HG03196 (cell line): ENCODE data around the gene FGF6.
"Not testable (repeated sequence)": the region's sequence is repeated elsewhere in the genome, so short reads cannot be mapped to it uniquely, and the experiment has no call there.

Experiments
- ATAC-seq: cut with Tn5 transposase; IDR thresholded peaks from one replicate; pipeline ENCODE4 v1.9.1; 2021; ENCODE audit not compliant: unreplicated experiment

FGF6 gene, protein sequence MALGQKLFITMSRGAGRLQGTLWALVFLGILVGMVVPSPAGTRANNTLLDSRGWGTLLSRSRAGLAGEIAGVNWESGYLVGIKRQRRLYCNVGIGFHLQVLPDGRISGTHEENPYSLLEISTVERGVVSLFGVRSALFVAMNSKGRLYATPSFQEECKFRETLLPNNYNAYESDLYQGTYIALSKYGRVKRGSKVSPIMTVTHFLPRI

DNA sequence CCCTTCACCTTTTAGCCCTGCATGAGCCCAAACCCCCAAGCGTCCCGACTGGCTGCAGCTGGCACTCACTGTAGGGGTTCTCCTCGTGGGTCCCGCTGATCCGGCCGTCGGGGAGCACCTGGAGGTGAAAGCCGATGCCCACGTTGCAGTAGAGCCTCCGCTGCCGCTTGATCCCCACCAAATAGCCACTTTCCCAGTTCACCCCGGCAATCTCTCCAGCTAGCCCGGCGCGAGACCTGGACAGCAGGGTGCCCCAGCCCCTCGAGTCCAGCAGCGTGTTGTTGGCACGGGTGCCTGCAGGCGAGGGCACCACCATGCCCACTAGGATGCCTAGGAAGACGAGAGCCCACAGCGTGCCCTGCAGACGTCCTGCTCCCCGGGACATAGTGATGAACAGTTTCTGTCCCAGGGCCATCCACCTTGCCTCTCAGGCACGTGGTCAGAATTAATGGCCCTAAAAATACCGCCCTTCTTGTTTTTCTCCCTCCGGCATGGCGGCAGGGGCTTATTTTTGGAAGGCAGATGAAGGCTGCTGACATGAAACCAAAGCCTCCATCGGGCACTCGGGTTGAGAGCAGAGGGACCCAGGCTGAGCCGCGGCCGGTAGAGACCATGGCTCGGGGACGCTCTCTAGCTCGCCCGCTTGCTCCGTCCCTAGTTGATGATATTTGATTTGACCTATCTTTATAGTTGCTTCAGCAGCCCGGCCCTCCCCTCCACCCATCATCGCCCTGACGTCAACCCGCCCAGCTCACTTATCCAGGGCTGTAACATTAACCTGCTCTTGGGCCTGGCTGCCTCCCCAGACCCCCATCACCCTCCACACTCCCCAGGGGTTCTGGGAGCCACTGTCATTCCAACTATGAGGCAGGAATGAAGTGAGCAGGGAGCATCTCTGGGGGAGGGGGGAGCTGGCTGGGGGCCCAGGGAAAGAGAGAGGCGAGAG, at the start of gene FGF6:
TSS of gene FGF6 (minus strand) at position 660 of the 946 bp plus-strand sequence. CDS start at position 415, 245 bp downstream.
- ATAC-seq, result no peak

DNA sequence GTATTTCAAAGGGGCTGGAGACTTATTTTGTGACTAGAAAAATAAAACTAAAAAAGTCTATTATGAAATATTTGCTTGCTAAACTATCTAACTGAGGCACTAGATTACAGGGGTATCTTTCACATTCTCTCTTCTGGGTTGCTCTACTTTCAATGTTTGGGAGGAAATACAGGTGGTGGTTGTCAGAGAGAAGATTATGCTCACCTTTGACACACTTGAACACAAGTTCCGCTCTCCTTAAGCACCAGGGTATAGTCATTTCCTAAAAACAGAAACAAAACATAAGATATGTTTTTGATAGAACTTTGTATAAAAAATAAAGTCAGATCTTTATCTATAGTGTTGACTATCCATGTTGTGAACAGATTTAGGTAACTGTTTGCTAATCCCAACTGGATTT, 45.4 kb upstream of the FGF6 start:
- ATAC-seq, result no peak

DNA sequence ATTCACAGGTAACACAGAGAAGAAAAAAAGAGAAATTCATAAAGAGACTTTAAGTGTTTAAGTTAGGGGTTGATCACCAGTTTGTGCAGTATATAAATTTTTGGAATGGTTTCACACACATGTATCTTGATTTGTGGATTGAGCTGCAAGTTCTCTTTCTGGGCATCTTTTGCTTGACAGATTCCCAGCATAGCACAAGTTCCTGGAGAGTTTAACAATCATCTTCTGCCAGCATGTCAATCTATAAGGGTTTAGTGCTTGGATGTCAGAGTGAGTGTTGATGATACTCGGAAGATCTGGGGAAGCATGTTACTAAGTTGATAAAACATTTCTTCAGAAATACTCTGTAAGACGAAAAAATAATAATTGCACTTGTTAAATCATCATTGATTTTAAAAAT, 43.9 kb upstream of the FGF6 start:
- ATAC-seq, result no peak

DNA sequence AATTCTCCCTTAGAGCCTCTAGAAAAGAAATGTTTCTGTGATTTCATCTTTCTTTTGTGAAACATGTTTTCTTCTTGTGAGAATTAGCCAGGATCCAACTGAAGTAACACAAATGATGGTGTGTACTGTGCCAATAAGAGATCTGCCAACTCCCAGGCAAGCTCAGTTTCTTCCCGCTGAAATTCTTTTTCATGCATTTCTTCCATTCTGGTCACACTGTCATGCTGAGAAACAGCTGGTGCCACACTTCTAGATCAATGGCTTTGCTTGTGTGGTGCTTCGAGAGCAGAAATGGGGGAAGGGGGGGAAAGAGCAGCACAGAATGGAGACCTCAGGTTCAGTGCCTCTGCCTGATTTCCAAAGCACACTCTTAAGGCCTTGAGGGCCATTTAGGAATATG, 41.4 kb upstream of the FGF6 start:
- no peak for ATAC-seq

DNA sequence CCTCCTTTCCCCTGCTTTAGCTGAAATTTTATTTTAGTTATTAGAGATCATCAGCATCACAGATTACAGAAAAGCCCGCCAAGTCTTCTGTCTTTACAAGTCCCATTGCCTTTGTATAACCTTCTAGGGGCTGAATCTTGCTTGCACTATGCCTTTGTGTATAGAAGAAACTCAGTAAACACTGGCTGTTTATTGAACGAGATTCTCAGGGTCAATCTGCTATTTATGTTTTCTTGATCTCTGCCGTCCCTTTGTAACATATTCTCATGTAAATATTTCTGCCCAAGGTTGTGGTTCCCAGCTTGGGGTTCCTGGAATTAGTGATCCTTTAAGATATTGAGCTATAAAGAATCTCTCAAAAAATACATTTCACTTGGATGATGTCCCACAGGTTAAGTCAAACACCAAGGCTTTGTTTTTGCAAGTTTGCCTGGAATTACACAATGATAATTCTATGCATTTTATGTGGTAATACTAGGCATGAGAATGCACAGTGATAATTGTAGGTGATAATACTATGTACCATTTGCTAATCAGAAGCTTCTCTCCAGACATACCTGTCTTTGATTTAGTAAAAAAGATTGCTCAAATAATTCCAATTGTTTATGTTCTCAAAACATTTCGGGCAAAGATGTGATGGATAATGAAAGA, 40.6 kb upstream of the FGF6 start:
- no peak for ATAC-seq

DNA sequence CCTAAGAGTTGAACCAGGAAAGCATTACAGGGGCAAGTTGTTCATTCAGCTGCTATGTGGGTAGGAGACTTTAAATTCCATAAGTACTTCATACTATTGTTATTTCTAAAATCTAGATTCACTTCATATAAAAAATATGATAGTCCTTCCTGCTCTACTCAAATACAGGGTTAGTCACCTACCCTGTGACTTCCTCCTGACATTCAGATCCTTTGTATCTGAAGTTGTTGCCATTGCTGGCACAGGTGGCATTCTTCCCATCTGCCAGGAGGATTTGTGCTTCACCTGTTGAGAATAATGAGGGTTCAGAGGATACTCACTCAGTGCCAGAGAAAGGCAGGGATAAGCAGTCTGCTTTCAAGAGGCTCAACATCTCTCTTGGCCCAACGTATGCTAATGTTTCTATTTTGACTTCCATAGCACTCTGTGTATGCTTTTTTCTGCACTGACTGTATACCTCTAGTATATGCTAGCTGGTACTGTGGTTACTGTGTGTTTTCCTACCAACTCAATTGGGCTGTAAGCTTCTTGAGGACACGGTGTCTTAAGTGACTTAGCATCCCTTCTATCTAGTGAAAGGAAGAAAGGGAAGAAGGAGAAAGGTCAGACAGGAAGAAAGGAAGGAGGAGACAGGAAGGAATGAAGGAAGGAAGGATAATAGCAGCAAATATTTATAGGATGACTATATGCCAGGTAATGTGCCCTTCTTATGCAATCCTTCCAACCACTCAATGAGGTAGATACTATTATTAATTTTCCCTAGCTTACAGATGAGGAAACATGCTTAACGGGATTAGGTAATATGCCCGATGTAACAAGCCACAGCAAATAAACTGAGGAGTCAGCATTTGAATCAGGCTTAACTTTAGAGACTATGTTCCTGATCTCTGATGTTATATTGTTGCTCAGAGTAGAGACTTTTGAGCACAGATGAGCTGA, 38.5 kb upstream of the FGF6 start:
- ATAC-seq, result no peak

DNA sequence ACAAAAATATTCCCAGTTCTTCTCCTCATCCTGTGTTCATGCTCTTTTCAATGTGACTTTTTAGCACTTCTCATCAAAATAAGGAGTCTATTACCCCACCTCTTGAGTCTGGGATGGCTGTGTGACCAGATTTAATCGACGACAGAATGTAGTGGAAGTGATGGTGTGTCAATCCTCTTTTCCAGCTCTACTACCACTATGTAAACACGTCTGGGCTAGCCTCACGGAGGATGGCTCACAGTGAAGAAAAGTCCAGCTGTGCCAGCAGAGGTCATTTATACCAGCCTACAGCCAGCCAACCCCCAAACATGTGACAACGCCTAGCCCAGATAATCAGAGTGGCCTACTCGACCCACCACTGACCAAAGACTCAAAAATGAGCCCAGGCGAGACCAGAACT, 37.3 kb upstream of the FGF6 start:
- no peak for ATAC-seq

DNA sequence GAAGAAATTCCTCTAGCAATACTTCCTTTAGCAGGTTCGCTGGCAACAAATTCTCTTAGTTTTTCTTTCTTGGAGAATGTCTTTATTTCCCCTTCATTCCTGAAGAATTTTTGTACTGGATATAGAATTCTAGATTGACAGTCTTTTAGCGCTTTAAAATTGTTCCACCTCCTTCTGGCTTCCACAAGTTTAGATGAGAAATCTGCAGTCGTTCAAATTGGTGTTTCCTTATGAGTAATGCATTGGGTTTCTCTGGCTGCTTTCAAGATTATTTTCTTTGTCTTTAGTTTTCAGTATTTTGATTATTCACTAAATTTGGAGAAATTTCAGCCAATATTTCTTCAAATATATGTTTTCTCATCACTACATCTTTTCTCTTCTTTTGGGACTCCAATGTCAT, 33.3 kb upstream of the FGF6 start:
- no peak for ATAC-seq

DNA sequence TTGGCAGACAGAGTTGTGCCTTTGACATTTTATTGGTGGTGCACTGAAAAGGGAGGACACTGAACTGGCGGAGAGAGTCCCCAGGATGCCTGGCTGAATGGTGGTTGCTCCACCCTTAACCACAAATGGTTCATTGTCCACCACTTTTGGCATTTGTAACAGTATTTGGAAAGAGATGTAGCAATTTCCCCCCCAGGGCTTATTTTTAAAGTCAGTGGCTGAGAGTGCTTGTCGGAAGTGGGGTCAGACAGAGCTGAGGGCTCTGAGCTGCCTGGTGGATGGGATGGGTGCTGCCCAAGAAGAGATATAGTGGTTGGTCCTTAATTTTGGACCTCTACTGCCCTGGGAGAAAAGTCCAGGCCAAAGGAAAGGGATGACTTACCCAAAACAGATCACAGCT, 31.5 kb upstream of the FGF6 start:
- ATAC-seq, result no peak

DNA sequence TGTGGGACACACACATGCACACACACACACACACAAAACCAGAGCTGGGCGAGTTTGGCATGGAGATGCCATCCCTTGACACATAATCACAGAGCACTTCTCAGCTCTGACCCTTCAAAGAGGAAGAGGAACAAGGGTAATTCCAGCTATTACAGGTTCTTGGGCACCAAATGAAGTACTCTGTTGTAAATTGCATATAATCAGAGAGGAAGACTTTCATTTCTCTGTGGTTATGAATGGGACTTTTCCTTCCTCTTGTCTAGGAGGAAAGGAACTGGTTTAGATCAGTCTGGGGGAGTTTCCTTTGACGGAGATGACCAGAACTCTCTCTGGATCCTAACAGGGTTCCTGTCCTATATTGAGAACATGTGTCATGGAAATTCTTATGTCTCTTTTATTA, 26.4 kb upstream of the FGF6 start:
- ATAC-seq, result no peak

DNA sequence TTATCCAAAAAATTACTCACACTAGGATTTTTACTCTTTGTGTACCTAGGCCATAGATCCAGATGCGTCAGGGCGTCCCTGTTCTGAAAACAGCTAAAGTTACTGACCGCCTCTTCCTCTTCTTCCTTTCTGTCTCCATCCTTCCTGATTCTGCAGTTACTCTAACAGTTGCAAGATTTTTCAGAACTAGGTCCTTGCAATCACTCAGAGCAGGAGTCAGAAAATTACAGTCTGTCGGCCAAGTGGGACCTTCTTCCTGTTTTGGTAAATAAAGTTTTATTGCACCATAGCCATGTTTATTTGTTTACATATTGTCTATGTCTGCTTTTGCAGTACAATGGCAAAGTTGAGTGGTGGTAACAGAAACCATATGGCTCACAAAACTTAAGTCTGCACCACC, 25.6 kb upstream of the FGF6 start:
- ATAC-seq, result no peak

DNA sequence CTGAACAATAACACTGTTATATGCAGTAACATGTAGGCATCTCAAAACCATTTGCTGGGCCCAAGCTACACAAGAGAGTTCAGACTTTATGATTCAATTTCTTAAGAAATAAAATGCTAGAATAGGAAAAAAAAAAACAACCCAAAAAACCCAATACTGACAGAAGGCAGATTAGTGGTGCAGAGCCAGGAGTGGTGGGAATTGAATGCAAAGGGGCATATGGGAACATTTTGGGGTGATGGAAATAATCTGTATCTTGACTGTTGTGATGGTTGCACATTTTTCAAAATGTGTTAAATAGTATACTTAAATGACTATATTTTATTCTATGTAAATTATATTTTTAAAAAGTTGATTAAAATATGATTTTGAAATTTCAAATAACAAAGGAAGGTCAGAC, 23.4 kb upstream of the FGF6 start:
- ATAC-seq, result no peak

DNA sequence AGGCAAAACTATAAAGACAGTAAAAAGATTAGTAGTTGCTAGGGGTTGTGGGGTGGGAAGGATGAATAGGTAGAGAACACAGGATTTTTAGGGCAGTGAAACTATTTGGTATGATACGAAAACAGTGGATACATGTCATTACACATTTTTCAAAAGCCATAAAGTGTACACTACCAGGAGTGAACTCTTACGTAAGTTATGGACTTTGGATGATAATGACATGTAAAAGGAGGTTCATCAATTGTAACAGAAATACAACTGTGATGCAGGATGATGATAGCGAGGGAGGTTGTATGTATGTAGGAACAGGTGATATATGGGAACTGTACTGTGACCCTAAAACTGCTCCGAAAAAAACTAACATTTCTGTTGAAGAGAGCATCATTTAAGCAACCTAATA, 15.1 kb upstream of the FGF6 start:
- no peak for ATAC-seq

DNA sequence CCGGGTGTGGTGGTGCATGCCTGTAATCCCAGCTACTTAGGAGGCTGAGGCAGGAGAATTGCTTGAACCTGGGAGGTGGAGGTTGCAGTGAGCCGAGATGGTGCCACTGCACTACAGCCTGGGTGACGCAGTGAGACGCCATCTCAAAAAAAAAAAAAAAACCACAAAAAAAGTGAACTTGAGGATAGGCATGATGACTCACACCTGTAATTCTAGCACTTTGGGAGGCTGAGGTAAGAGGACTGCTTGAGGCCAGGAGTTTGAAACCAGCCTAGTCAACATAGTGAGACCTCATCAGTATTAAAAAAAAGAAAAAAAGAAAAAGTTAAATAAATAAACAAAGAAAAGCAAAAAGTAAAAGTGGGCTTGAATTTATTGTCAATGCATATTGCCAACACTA, 10.2 kb upstream of the FGF6 start:
- not testable (repeated sequence) for ATAC-seq

DNA sequence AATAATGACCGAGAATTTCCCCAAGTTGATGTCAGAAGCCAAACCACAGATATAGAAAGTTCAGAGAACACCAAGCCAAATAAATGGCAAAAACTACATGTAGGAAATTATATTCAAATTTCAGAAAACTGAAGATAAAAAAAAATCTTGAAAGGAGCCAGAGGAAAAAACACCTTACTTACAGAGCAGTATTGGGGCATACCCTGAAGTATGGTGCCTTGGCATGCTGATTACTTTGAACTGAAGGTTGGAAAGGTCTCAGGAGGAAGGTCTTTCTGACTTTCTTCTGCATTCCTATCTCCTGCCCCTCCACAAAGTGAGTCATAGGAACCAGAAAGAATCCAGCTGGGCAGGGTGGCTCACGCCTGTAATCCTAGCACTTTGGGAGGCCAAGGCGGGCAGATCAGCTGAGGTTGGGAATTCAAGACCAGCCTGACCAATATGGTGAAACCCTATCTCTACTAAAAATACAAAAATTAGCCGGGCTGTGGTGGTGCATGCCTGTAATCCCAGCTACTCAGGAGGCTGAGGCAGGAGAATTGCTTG, 8.8 kb upstream of the FGF6 start:
- no peak for ATAC-seq

DNA sequence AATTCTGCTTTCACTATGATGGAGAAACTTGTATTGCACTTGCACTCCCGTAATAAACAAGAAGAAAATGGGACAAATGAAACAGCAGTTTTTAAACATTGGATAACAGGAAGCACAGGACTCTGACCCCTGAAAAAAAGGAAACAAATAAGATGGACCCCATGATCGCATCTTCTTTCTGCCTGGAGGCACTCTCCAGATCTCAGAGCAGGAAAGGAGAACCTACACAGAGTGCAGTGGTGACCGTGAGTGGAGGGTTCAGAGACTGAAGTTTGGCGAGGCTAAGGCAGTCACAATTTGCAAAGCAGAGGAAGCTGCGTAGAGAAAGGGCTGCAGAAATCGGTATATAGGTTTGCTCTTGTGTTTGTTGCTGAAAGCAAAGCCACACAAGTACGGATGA, 6.1 kb upstream of the FGF6 start:
- ATAC-seq, result no peak

DNA sequence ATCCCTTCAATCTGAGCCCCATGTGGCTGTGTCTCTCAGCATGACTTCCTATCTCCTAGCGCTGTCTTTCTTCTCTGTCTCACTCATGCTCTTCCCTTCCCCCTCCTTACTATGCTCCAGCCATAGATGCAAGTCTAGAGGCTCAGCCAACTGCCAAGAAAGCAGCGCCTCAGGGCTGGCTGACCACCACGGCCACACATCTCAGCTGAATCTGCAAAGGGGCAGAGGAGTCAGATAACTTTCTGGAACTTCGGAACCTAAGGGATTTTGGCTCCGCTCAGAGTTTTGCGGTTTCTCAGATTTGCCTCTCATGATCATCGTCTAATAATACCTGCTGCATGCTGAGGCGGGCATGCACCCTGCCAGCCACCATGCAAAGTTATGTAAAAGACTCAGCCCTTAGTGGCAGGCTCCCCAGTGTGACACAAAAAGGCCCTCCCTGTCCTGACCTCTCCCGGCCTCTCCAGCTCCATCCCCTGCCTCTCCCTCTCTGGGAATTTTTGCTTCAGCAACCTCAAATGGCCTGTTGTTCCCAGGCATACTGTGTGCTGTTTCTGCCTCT, 5.0 kb upstream of the FGF6 start:
- ATAC-seq, result no peak

DNA sequence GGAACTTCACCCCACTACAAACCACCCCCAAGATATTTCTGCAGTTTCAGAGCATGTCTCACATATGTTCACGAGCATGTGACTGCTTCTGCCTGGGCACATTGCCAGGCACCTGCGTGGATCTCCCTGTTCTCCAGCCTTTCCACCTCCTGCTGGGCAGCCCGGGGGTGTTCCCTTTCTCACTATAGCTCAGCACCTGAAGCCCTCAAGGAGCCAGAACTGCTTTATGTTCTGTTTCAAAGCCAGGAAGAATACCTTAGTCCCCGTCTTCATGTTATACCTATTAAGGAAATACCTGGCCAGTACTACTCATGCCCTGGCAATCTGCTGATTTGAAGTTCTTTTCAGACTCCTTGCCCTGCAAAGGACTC, 4.2 kb upstream of the FGF6 start:
- ATAC-seq, result no peak

DNA sequence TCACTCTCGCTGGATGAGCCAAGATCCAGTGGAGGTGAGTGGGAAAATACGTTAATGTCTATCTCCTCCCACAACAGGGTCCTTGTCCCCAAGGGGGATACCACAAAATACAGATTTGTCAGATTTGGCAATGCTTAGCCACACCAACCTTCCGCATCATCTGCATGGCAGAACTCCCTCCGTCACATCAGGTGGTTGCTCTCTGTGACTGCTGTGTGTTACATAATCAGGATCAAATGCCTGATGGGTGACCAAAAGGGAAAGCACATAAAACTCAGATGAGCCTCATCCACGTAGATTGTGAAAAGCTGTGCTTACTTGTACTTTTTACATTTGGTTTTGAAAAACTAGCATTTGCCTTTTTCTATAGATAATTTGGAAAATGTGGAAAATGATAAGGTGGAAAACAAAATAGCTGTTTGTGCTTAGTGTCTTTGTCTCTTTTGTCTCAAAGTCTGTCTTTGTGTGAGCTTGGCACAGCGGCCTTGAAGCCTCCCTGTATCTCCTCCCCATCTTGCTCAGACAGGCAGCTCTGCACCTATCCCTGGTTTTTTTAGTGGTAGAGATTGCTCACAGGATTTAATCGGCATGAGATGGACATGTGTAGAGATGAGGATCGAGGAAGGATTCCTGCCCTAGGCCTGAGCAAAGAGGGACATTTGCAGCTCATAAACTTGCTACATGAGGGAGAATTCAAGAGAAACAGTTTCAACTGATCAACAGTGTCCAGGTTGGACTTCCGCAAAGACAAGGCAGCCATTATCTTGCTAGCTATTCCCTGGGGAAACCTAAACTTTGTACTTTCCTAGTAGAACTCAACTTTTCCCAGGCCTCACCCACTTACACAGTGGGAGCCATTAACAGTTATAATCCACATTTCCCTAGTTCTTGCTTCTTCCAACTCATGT, 3.6 kb upstream of the FGF6 start:
- no peak for ATAC-seq
